ENCODE data around the gene ZNF593. TPM values are rescaled to one million over a fixed set of nuclear protein-coding genes. Genes with fewer than 3 reads are reported as not detected.

Gene ZNF593
- total and polyA plus RNA-seq, 2 of the 13 experiments (the other 11 are each of a cell fraction or from before 2014, with no cell fraction given), result 37.3 to 55.8 TPM

- 0 out of 2 replicates have a peak, but pooled peaks have one; percentile 35 for TF ChIP-seq ARID5B (CRISPR knock-in tag; IDR thresholded peaks at IDR 0.05)
- no peak for TF ChIP-seq ZFY (CRISPR knock-in tag; IDR thresholded peaks at IDR 0.05)
- no peak for TF ChIP-seq TEAD3 (CRISPR knock-in tag; optimal IDR thresholded peaks at IDR 0.05; ENCODE audit: borderline replicate concordance)
- TF ChIP-seq ZFP37 (CRISPR knock-in tag; IDR thresholded peaks at IDR 0.05; ENCODE audit: borderline replicate concordance), result no peak
- TF ChIP-seq ZNF576 (CRISPR knock-in tag; IDR thresholded peaks at IDR 0.05), result no peak
- no peak for TF ChIP-seq MAX (IDR thresholded peaks at IDR 0.05)
- TF ChIP-seq TBX3 (IDR thresholded peaks at IDR 0.05; ENCODE audit: borderline replicate concordance), result no peak
- TF ChIP-seq SKI (IDR thresholded peaks at IDR 0.05; ENCODE audit: partially characterized antibody), result no peak
- no peak for TF ChIP-seq RBM39 (IDR thresholded peaks at IDR 0.05; ENCODE audit: low read depth, low read length, poor library complexity, severe bottlenecking)
- TF ChIP-seq RBFOX2 (IDR thresholded peaks at IDR 0.05; ENCODE audit: low read depth, low read length), result no peak
- no peak for TF ChIP-seq MLX (CRISPR knock-in tag; IDR thresholded peaks at IDR 0.05)
- no peak for TF ChIP-seq TBL1XR1 (IDR thresholded peaks at IDR 0.05; ENCODE audit: borderline replicate concordance, low read length, partially characterized antibody)
- TF ChIP-seq ZSCAN29 (CRISPR knock-in tag; conservative IDR thresholded peaks at IDR 0.05), result no peak
- TF ChIP-seq SAFB2 (CRISPR knock-in tag; IDR thresholded peaks at IDR 0.05; ENCODE audit: borderline replicate concordance, low read depth), result no peak
- TF ChIP-seq MED13 (CRISPR knock-in tag; IDR thresholded peaks at IDR 0.05), result no peak
- TF ChIP-seq ZNF841 (CRISPR knock-in tag; IDR thresholded peaks at IDR 0.05; ENCODE audit: borderline replicate concordance), result no peak
- no peak for TF ChIP-seq PCBP1 (IDR thresholded peaks at IDR 0.05; ENCODE audit: borderline replicate concordance, low read depth, low read length)
- TF ChIP-seq ELF3 (CRISPR knock-in tag; IDR thresholded peaks at IDR 0.05), result peak; percentile 50; the same call in 1 of the 2 replicates
- TF ChIP-seq THAP11 (CRISPR knock-in tag; IDR thresholded peaks at IDR 0.05), result 0 out of 2 replicates have a peak, but pooled peaks have one; percentile 23
- no peak for TF ChIP-seq ZNF12 (CRISPR knock-in tag; IDR thresholded peaks at IDR 0.05)
- TF ChIP-seq KDM6A (CRISPR knock-in tag; IDR thresholded peaks at IDR 0.05; ENCODE audit: low read depth), result no peak
- TF ChIP-seq TAF15 (IDR thresholded peaks at IDR 0.05; ENCODE audit: low read depth, low read length, poor library complexity, severe bottlenecking), result no peak
- no peak for TF ChIP-seq TSC22D2 (CRISPR knock-in tag; IDR thresholded peaks at IDR 0.05; ENCODE audit: borderline replicate concordance)
Measured at GRCh38 chr1:26145041-26145959, 24.4 kb upstream of the ZNF593 start (continued).
